MM.1S (cell line): ENCODE measurements around the gene CLN6.
A peak's percentile ranks its signal among the peaks of the same experiment; 100 is the strongest.

Source experiments
- DNase-seq: peaks from one replicate; pipeline ENCODE4 v3.0.0-alpha.2; 2015
- H2AFZ ChIP-seq: fragments of 300-600 bp; sonication (generic); 2 replicates; pipeline ENCODE4 v1.6.0; 2016; ENCODE audit warnings: antibody characterized with exemption, low read length
- H3F3A ChIP-seq: fragments of 300-600 bp; sonication (generic); 2 replicates; pipeline ENCODE4 v1.6.1; 2016; ENCODE audit warnings: mild to moderate bottlenecking, antibody characterized with exemption, low read length, moderate library complexity, mixed read lengths; ENCODE audit not compliant: insufficient read depth
- H3K27ac ChIP-seq: fragments of 300-600 bp; sonication (generic); 2 replicates; pipeline ENCODE4 v1.5.1; 2016; ENCODE audit warnings: mild to moderate bottlenecking, low read length
- H3K27me3 ChIP-seq: fragments of 300-600 bp; sonication (generic); replicated peaks from 2 replicates; pipeline ENCODE4 v1.6.0; 2016; ENCODE audit warnings: low read length; ENCODE audit not compliant: insufficient read depth
- H3K36me3 ChIP-seq: fragments of 300-600 bp; sonication (generic); replicated peaks from 2 replicates; pipeline ENCODE4 v1.6.1; 2016; ENCODE audit warnings: mild to moderate bottlenecking, low read length, mixed read lengths; ENCODE audit not compliant: insufficient read depth
- H3K4me1 ChIP-seq: fragments of 300-600 bp; sonication (generic); 2 replicates; pipeline ENCODE4 v1.6.1; 2016; ENCODE audit warnings: low read length, mixed read lengths
- H3K4me2 ChIP-seq: fragments of 300-600 bp; sonication (generic); 2 replicates; pipeline ENCODE4 v1.6.0; 2016; ENCODE audit warnings: low read depth, low read length
- H3K4me3 ChIP-seq: fragments of 300-600 bp; sonication (generic); 2 replicates; pipeline ENCODE4 v1.5.1; 2016; ENCODE audit warnings: low read length, mixed read lengths
- H3K79me2 ChIP-seq: fragments of 300-600 bp; sonication (generic); 2 replicates; pipeline ENCODE4 v1.6.1; 2016; ENCODE audit warnings: mixed run types, low read length, mixed read lengths
- H3K9ac ChIP-seq: fragments of 300-600 bp; sonication (generic); 2 replicates; pipeline ENCODE4 v1.6.1; 2016; ENCODE audit warnings: low read length, mixed read lengths
- H3K9me2 ChIP-seq: fragments of 300-600 bp; sonication (generic); replicated peaks from 2 replicates; pipeline ENCODE4 v1.6.1; 2016; ENCODE audit warnings: mild to moderate bottlenecking, low read length, mixed read lengths; ENCODE audit not compliant: insufficient read depth
- H3K9me3 ChIP-seq: fragments of 300-600 bp; sonication (generic); replicated peaks from 2 replicates; pipeline ENCODE4 v1.6.1; 2016; ENCODE audit warnings: mild to moderate bottlenecking, low read length, mixed read lengths; ENCODE audit not compliant: insufficient read depth
- H4K20me1 ChIP-seq: fragments of 300-600 bp; sonication (generic); 2 replicates; pipeline ENCODE4 v1.6.1; 2016; ENCODE audit warnings: mild to moderate bottlenecking, low read length, moderate library complexity, mixed read lengths; ENCODE audit not compliant: insufficient read depth
- EZH2 ChIP-seq: fragments of 300-600 bp; sonication (generic); optimal IDR thresholded peaks from 2 replicates; pipeline ENCODE3; 2017; ENCODE audit warnings: low read depth, mild to moderate bottlenecking, antibody characterized with exemption, low read length, mixed read lengths
- EZH2phosphoT487 ChIP-seq: fragments of 300-600 bp; sonication (generic); IDR thresholded peaks from 2 replicates; pipeline ENCODE4 v1.6.1; 2018; ENCODE audit warnings: antibody characterized with exemption, low read length
- TF ChIP-seq, protein P1 (sequence below): fragments of 300-600 bp; sonication (generic); IDR thresholded peaks from 2 replicates; pipeline ENCODE4 v1.5.1; 2016; ENCODE audit warnings: antibody characterized with exemption, low read length, mixed read lengths

Gene CLN6

DNA sequence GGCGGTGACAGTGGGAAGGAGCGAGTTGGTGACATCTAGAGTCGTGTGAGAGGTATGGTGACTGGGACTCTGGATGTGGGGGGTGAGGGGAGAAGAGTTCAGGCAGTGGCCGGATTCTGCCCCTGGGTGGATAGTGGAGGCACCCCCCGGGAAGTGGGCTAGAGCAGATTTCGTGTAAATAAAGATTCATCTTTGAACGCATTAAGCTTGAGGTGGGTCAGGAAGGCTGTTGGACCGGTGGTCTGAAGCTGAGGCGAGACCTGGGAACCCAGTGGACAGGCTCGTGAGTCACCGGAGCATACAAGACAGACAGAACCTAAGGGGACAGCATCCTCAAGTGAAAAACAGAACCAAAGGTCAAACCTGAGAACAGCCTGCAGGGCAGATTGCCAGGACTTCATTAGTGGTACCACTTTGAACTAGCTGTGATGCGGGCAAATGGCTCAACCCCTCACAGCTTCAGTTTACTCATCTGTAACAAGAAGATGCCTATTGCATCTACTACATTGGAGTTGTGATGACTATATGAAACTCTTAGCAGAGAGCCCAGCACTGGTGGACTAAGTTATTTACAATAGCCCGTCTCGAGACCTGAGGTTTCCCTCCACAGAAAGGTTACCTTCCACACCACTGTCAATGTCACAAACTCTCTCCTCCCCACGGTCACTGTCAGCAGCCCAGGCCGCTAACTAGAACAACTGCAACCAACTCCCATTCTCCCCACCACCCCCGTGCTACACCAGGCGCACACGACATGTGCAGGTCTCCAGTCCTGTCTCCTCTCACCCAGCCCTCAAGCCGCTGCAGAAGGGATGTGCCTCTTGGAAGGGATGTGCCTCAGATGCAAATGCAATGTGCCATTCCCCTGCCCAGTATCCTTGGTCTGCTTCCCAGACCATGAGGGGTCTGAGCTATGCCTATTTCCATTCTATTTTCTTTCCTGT is 901 bp upstream of the CLN6 start:
- Histone ChIP-seq H3K9me3 (no peaks in the 10 kb centered on the region), H3K4me2 (peak overlapping the region; percentile 77), H2AFZ (peak overlapping the region; percentile 62; the same call in 1 of the 2 replicates), H3K4me3 (peak overlapping the region; percentile 75), H3K27me3 (no peaks in the 10 kb centered on the region), H3K9ac (peak overlapping the region; percentile 100), H3K36me3 (no peaks in the 10 kb centered on the region; the same call in 1 of the 2 replicates), H3K4me1 (peaks cover 22% of the 10 kb centered on the region), H3F3A (peaks cover 29% of the 10 kb centered on the region), H4K20me1 (no peaks in the 10 kb centered on the region), H3K9me2 (no peaks in the 10 kb centered on the region), H3K79me2 (peaks cover 51% of the 10 kb centered on the region), H3K27ac (peak overlapping the region; percentile 87; the same call in 1 of the 2 replicates)
- TF ChIP-seq EZH2phosphoT487 (no peak), EZH2 (no peak)
- TF ChIP-seq, protein P1, sequence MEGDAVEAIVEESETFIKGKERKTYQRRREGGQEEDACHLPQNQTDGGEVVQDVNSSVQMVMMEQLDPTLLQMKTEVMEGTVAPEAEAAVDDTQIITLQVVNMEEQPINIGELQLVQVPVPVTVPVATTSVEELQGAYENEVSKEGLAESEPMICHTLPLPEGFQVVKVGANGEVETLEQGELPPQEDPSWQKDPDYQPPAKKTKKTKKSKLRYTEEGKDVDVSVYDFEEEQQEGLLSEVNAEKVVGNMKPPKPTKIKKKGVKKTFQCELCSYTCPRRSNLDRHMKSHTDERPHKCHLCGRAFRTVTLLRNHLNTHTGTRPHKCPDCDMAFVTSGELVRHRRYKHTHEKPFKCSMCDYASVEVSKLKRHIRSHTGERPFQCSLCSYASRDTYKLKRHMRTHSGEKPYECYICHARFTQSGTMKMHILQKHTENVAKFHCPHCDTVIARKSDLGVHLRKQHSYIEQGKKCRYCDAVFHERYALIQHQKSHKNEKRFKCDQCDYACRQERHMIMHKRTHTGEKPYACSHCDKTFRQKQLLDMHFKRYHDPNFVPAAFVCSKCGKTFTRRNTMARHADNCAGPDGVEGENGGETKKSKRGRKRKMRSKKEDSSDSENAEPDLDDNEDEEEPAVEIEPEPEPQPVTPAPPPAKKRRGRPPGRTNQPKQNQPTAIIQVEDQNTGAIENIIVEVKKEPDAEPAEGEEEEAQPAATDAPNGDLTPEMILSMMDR, result peak; percentile 32
- DNase-seq, result no peak

DNA sequence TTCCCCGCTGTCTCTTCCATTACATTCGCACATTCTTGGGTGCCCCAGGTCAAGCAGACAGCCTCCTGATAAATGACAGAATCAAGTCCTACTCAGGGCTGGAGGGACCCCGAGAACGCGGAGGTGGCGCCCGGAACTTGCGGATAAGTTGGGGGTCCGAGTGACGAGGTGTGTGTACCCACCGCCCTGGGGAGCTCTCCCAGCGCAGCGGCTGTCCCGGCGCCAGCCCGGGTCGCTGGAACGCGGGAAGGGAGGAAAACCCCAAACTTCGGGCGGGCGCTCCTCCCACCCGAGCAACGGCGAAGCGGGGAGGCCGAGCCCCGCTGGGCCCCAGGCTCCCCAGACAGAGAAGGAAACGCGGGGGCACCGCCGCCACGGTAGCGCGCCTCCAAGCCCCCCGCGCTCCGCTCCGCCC is 550 bp downstream of the CLN6 start:
- H3K27me3 ChIP-seq, result no peaks in the 10 kb centered on the region
- peak overlapping the region; percentile 97 for H3K4me2 ChIP-seq
- no peaks in the 10 kb centered on the region for H4K20me1 ChIP-seq
- H3F3A ChIP-seq, result peaks cover 40% of the 10 kb centered on the region
- H3K4me3 ChIP-seq, result peak overlapping the region; percentile 98
- peak overlapping the region; percentile 87 for H3K27ac ChIP-seq
- H3K9ac ChIP-seq, result peak overlapping the region; percentile 100
- peaks cover 36% of the 10 kb centered on the region for H3K4me1 ChIP-seq
- TF ChIP-seq EZH2phosphoT487, result no peak
- no peak overlapping the region; the same call in 1 of the 2 replicates for H2AFZ ChIP-seq
- no peaks in the 10 kb centered on the region; the same call in 1 of the 2 replicates for H3K36me3 ChIP-seq
- H3K9me2 ChIP-seq, result no peaks in the 10 kb centered on the region
- DNase-seq, result no peak
- no peaks in the 10 kb centered on the region for H3K9me3 ChIP-seq
- H3K79me2 ChIP-seq, result peaks cover 66% of the 10 kb centered on the region

DNA sequence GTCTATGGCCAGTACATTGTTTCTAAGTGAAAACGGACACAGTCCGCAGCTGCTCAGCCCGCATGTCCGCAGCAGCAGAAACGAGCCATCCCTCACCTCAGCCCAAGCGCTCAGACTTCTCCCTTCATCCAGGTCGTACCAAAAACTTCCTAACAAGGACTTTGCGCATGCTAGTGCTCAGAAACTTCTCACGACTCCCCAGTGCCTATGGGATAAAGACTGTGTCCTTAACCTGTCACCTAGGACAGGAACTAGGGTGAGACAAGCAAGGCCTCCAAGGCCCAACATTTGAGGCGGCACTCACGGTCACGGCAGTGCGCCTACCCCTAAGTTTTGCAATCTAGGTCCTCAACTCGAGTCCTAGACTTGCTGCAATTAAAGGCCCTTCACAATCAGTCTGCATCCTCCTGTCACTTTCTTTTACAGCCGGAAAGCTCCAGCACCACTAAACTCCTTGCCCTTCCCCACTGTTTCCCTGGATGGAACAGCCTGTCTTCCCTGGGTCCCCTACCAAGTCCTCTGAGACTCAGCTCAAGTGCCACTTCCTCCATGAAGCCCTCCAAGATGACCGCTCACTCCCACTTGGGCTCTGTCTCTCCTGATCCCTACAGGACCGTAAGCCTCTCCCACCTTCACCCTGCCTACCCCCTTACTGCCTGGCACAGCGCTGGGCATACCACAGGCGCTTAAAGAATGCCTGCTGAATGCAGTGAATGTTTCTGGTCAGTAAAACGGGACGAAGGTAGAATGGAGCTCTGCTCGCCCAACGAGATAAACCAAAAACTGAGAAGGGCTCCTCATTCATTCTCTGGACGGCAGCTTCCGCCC is 1.2 kb downstream of the CLN6 start:
- no peak for TF ChIP-seq EZH2
- no peak for TF ChIP-seq EZH2phosphoT487
- TF ChIP-seq, protein P1, result no peak
- DNase-seq, result peak; percentile 46
- Histone ChIP-seq H3K79me2 (peaks cover 72% of the 10 kb centered on the region), H3K9ac (peak overlapping the region; percentile 100), H3K4me2 (peak overlapping the region; percentile 97), H3K36me3 (no peaks in the 10 kb centered on the region; the same call in 1 of the 2 replicates), H2AFZ (no peak overlapping the region; the same call in 1 of the 2 replicates), H3K4me3 (peak overlapping the region; percentile 98), H3F3A (peaks cover 40% of the 10 kb centered on the region), H3K4me1 (peaks cover 36% of the 10 kb centered on the region), H4K20me1 (no peaks in the 10 kb centered on the region), H3K9me3 (no peaks in the 10 kb centered on the region), H3K27ac (peak overlapping the region; percentile 87), H3K9me2 (no peaks in the 10 kb centered on the region), H3K27me3 (no peaks in the 10 kb centered on the region)
